A673 (cell line): ENCODE data around the gene RBBP8.

Experiments
- EZH2 ChIP-seq: fragments of 200-600 bp; sonication (generic); IDR thresholded peaks from 2 replicates; pipeline ENCODE4 v1.6.1; 2017; ENCODE audit warnings: borderline replicate concordance, low read depth, mild to moderate bottlenecking, mixed read lengths, antibody characterized with exemption, low read length; ENCODE audit not compliant: poor library complexity, severe bottlenecking
- TF ChIP-seq, protein P1 (sequence below): fragments of 300-800, 200-600 bp; sonication (generic); conservative IDR thresholded peaks from 2 replicates; pipeline ENCODE4 v1.5.1; 2017; ENCODE audit warnings: low read depth, mild to moderate bottlenecking, antibody characterized with exemption, low read length, moderate library complexity, mixed read lengths

DNA sequence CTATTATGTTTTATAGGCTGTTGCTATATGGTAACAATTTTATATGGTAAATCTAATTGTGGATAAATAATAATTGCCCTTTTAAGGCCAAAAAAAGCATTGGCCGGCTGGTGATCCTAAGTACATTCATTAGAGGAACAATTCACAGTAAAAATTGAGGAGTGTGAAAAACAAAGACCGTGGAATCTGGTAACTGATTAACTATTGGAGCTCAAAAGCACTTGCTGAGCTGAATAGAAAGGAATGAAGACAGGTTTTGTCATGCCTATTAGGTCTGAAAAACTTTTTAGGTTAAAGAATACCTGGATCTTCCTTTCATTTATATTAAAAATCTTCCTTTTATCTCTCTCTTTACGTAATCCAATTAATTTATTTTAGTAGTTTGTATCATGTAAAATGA, 18.5 kb upstream of the RBBP8 start:
- TF ChIP-seq, protein P1, sequence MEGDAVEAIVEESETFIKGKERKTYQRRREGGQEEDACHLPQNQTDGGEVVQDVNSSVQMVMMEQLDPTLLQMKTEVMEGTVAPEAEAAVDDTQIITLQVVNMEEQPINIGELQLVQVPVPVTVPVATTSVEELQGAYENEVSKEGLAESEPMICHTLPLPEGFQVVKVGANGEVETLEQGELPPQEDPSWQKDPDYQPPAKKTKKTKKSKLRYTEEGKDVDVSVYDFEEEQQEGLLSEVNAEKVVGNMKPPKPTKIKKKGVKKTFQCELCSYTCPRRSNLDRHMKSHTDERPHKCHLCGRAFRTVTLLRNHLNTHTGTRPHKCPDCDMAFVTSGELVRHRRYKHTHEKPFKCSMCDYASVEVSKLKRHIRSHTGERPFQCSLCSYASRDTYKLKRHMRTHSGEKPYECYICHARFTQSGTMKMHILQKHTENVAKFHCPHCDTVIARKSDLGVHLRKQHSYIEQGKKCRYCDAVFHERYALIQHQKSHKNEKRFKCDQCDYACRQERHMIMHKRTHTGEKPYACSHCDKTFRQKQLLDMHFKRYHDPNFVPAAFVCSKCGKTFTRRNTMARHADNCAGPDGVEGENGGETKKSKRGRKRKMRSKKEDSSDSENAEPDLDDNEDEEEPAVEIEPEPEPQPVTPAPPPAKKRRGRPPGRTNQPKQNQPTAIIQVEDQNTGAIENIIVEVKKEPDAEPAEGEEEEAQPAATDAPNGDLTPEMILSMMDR = no peak
- TF ChIP-seq EZH2 = no peak
